Stimulated activated CD8-positive, alpha-beta memory T cell treated with anti-CD3 and anti-CD28 coated beads, Interleukin-4, amount 100 ng/mL, for 24 hours (primary cell): ENCODE data around the gene ARAP3.
"Not testable (repeated sequence)": the region's sequence is repeated elsewhere in the genome, so short reads cannot be mapped to it uniquely, and the experiment has no call there.

Source experiments
- DNase-seq: peaks from one replicate; pipeline ENCODE4 v3.0.0-alpha.2; 2020; ENCODE audit warnings: low read depth

The ARAP3 gene

DNA sequence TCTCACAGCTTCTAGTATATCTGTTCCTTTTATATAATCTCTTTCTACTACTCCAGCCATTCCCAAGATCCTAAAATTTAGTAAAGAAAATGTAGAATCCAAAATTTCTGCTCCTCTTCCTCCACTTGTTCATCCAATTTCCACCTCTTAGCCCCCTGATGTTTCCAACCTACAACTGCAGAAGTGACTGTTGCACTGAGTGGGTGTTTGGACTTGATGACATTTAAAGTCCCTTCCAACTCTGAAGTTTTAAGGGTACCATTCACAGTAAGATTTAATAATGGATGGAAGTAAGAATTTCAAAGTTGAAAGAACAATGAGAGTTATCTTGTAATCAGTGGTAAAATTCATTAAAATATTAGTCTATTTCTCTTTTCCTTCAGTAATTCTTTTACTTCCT, 68.7 kb downstream of the ARAP3 start:
- no peak for DNase-seq

DNA sequence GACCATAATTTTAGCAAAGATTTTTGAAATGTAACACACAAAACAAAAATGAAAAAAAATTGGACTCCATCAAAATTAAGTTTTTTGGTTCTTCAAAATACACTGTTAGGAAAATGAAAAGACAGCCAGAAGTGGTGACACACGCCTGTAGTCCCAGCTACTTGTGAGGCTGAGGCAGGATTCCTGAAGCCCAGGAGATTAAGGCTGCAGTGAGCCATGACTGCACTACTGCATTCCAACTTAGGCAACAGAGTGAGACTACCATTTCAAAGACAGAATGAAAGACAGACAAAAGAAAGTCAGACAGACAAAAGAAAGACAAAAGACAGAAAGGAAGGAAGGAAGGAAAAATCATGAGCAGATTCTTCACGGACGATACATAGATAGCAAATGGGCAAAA, 70.7 kb downstream of the ARAP3 start:
- no peak for DNase-seq

DNA sequence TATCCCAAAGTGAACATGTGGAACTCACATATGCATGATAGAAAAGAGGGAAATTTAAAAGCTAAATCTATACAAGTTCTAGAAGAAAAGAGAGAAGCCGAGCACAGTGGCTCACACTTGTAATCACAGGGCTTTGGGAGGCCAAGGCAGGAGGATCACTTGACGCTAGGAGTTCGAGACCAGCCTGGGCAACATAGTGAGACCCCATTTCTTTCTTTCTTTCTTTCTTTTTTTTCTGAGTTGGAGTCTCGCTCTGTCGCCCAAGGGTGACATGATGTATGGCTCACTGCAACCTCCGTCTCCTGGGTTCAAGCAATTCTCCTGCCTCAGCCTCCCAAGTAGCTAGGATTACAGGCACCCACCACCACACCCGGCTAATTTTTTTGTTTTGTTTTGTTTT, 72.1 kb downstream of the ARAP3 start:
- not testable (repeated sequence) for DNase-seq

DNA sequence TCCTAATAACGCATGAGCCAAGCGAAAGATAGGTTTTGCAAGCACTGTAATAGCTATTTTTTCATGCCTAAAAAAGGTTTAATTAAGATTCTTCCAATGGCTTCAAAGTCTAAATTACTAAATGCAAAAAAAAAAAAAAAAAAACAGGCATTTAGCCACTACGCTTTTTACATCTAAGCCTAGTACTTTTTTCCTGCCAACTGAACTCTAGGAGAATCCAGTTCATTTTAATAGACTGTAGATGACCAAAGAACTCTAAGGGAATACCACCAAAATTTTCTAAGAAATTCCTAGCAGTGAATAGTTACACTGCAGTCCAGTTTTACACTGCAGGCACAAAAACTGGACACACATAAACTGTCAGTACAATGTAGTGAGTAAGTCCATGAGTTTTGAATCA, 73.0 kb downstream of the ARAP3 start:
- no peak for DNase-seq

DNA sequence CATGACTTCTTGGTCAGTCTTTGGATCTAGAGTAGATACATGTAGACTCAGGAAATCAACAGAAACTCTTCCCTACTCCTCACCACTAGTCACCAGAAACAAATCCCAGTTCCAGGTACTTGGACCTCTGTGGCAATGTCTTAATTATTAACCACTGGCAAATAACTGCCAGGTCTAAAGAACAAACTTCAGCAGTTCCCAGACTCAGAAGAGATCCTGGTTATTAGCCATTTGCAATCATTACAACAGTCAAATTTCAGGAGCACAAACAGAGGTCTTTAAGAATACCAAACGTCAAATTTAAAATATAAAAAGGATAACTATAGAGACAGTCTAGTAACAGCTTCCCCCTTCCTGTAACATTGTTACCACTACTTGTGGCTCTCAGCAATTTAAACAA, 73.5 kb downstream of the ARAP3 start:
- no peak for DNase-seq

DNA sequence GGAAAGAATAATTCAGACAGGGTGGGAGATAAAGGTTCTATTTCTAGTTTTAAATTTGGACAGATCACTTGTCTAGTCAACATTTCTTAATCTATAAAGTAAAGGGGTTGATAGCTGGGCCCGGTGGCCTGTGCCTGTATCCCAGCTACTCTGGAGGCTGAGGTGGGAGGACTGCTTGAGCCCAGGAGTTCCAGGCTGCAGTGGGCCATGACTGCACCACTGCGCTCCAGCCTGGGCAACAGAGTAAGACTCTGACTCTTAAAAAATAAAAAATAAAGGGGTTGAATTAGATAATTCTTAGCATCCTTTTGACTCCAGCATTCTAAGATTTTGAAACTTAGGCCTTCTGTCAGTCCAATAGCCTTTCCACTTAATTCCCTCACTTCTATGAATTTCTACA, 74.0 kb downstream of the ARAP3 start:
- no peak for DNase-seq

DNA sequence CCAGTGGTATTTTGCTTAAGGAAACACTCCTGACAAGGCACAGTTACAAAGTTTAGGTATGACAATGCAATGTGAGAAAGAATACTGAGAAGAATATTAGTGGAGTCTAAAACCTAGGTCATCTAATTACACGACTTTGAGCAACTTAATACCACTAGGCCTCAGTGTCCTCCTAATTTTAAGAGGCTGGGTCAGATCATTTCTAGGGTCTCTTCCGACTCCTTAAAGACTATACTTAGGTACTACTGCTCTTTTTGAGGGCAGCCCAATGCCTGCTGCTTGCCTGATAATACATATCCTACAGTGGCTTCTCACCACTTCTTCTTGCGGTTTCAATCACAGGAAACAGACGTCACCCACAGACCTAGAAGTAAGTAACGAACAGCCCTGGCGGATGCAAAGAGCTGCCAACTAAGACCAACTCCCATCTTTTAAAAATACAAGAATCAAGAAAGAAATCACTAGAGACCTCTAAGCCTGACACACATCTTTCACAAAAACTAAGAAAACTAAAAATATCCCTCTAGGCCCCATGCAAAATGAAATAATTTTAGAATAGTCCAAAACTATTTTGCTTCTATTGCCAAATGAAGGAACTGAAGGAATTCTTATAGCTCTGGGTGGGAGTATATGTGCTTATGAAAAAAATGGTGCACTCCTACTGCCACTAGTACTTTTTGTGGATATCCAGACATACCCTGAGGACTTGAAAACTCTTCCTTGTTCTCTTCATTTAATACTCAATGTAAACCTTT, 76.3 kb downstream of the ARAP3 start:
- DNase-seq: peak; percentile 42

DNA sequence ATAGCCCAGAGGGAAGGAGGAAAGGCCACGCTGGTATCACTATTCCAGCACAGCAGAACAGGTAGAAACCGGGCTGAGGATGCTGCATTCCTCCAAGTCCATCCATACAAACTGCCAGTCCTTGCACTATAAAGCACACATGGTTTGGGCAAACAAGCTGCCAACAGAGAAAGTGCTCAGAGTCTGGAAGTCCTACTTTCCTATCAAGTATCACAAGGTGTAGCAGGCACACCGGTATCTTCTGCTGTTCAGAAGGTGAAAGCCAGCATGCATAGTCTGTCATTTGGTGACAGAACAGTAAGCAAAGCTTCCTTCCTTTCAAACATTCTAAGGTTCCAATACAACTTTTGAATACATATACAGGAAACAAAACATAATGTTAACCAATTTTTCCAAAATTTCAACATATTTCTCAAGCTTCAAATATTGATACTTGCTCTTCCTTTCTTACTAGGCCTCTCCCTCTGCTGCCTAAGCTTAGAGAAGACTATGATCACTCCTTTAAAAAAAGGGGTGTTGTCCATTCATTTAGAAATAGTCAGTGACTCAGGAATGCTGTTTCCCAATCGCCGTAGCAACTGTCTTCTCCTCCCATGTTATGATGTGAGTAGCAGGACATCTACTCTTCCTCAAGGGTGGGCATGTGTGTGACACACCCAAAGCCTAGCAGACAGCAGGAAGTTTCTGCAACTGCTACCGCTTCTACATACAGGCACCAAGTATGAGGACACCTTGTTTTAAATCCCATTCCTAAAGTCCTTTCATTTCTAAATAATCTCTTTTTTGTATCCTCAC, 77.9 kb downstream of the ARAP3 start:
- DNase-seq: no peak
